OCI-LY1 (cell line): ENCODE measurements around the gene MYBPHL.

Experiments used
- H2AFZ ChIP-seq: fragments of 200-600 bp; sonication (generic), shearing (Covaris generic); 2 replicates; pipeline ENCODE4 v1.6.0; 2014; ENCODE audit warnings: antibody characterized with exemption, mild to moderate bottlenecking, low read length
- H3F3A ChIP-seq: fragments of 200-600 bp; sonication (generic), shearing (Covaris generic); 2 replicates; pipeline ENCODE4 v1.6.0; 2014; ENCODE audit warnings: mild to moderate bottlenecking, antibody characterized with exemption, low read length, moderate library complexity; ENCODE audit not compliant: insufficient read depth
- H3K27ac ChIP-seq: fragments of 200-600 bp; sonication (generic); 2 replicates; pipeline ENCODE4 v1.5.1; 2014; ENCODE audit warnings: low read length, mixed run types, mild to moderate bottlenecking, low read depth; ENCODE audit not compliant: poor library complexity, severe bottlenecking
- H3K27me3 ChIP-seq: fragments of 200-600 bp; sonication (generic); 2 replicates; pipeline ENCODE4 v1.6.0; 2014; ENCODE audit warnings: antibody characterized with exemption, mild to moderate bottlenecking, low read length, moderate library complexity; ENCODE audit not compliant: insufficient read depth
- H3K36me3 ChIP-seq: fragments of 200-600 bp; sonication (generic); 2 replicates; pipeline ENCODE4 v1.6.1; 2014; ENCODE audit warnings: mild to moderate bottlenecking, antibody characterized with exemption, low read length, moderate library complexity, mixed read lengths; ENCODE audit not compliant: insufficient read depth
- H3K4me1 ChIP-seq: fragments of 200-600 bp; sonication (generic); 2 replicates; pipeline ENCODE4 v1.5.1; 2014; ENCODE audit warnings: mild to moderate bottlenecking, low read length, moderate library complexity; ENCODE audit not compliant: insufficient read depth, severe bottlenecking
- H3K4me2 ChIP-seq: fragments of 200-600 bp; sonication (generic), shearing (Covaris generic); 2 replicates; pipeline ENCODE4 v1.6.1; 2014; ENCODE audit warnings: low read length
- H3K4me3 ChIP-seq: fragments of 200-600 bp; sonication (generic); 2 replicates; pipeline ENCODE4 v1.5.1; 2014; ENCODE audit warnings: low read length, low read depth, mild to moderate bottlenecking, mixed read lengths; ENCODE audit not compliant: poor library complexity, severe bottlenecking
- H3K79me2 ChIP-seq: fragments of 200-600 bp; shearing (Covaris generic); 2 replicates; pipeline ENCODE4 v1.6.1; 2016; ENCODE audit warnings: mixed run types, low read length, mixed read lengths; ENCODE audit not compliant: insufficient read depth
- H3K9ac ChIP-seq: fragments of 200-600 bp; sonication (generic), shearing (Covaris generic); 2 replicates; pipeline ENCODE4 v1.6.1; 2014; ENCODE audit warnings: mild to moderate bottlenecking, low read length, mixed read lengths
- H3K9me2 ChIP-seq: fragments of 200-600 bp; sonication (generic), shearing (Covaris generic); 2 replicates; pipeline ENCODE4 v1.6.1; 2014; ENCODE audit warnings: low read depth, mild to moderate bottlenecking, low read length, mixed read lengths
- H3K9me3 ChIP-seq: fragments of 200-600 bp; shearing (Covaris generic); 2 replicates; pipeline ENCODE4 v1.6.1; 2014; ENCODE audit warnings: low read length, mixed read lengths
- H4K20me1 ChIP-seq: fragments of 200-600 bp; sonication (generic), shearing (Covaris generic); 2 replicates; pipeline ENCODE4 v1.6.0; 2016; ENCODE audit warnings: mild to moderate bottlenecking, low read length; ENCODE audit not compliant: insufficient read depth
- CTCF ChIP-seq: fragments of 200-600 bp; sonication (generic), shearing (Covaris generic); IDR thresholded peaks from 2 replicates; pipeline ENCODE4 v1.5.1; 2017; ENCODE audit warnings: mild to moderate bottlenecking, antibody characterized with exemption, low read length, moderate library complexity, mixed read lengths
- EZH2 ChIP-seq: fragments of 200-600 bp; sonication (generic), shearing (Covaris generic); IDR thresholded peaks from 2 replicates; pipeline ENCODE4 v1.8.0; 2017; ENCODE audit warnings: borderline replicate concordance, mixed run types, mild to moderate bottlenecking, antibody characterized with exemption, low read length, moderate library complexity, mixed read lengths

Gene MYBPHL

DNA sequence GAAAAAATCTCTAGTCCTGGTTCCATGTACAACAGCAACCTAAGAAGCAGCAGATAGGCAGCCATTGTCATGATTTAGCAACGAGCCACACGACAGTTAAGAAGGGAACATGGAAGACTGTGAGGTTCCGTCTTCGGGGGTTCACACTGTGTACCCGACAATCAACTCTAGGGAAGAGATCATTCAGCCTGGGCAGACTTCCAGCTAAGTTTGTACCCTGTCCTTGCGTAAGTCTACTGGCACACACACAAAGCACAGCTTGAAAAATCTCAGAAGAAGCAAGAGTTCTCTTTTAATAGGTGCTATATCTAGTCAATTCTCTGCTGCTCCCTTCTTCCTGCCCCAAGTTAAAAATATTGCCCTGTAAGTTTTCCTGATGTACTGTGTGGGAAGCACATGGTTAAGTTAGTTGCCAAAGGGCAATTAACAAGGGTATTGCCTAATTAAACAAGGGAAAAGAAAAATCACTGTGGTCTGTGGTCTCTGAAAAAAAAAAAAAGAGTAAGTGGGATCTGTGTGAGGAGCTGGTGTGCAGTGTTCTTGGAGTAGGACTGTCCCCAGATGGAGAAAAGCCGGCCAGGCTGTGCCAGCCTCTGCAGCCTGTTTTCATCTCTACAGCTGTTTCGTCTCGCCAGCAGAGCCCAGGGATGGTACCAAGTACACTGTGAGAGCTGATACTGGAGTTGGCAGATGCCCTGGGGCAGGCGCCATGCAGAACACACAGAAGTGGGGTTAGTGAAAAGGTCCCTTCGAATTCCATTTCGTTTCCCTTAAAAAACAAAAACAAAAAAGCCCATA, 6.4 kb upstream of the MYBPHL start:
- H2AFZ ChIP-seq: no peak overlapping the region
- TF ChIP-seq CTCF (no peak), EZH2 (no peak)
- H3K4me1 ChIP-seq: no peaks in the 10 kb centered on the region
- no peaks in the 10 kb centered on the region for H3F3A ChIP-seq
- no peak overlapping the region for H3K9ac ChIP-seq
- no peaks in the 10 kb centered on the region for H3K9me3 ChIP-seq
- H3K27ac ChIP-seq: no peak overlapping the region
- H3K79me2 ChIP-seq: no peaks in the 10 kb centered on the region
- H3K9me2 ChIP-seq: no peaks in the 10 kb centered on the region
- H3K4me2 ChIP-seq: no peak overlapping the region
- H4K20me1 ChIP-seq: no peaks in the 10 kb centered on the region
- no peaks in the 10 kb centered on the region; the same call in 1 of the 2 replicates for H3K27me3 ChIP-seq
- H3K4me3 ChIP-seq: no peak overlapping the region
- no peaks in the 10 kb centered on the region for H3K36me3 ChIP-seq

DNA sequence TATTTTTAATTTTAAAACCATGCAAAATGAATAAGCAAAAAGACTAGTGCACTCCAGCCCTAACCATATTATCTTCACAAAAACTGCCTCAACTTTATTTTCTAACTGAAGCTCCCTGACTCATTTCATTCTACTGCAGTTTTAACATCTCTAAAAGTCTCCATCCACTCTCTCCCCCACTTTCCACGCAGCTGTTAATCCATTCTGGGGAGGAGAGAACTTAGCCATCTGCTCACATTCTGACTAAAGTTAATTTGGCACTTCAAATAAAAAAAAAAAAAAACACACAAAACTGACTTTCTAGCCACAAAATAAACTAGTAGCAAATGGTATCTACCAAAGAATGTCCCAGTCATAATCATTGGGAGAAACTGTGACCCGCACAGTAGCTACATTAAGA, 5.4 kb upstream of the MYBPHL start:
- H2AFZ ChIP-seq: no peak overlapping the region
- H3K4me1 ChIP-seq: peaks cover 4% of the 10 kb centered on the region
- TF ChIP-seq CTCF (no peak), EZH2 (no peak)
- H3K9me3 ChIP-seq: no peaks in the 10 kb centered on the region
- no peak overlapping the region for H3K9ac ChIP-seq
- no peaks in the 10 kb centered on the region for H3F3A ChIP-seq
- H3K27me3 ChIP-seq: no peaks in the 10 kb centered on the region; the same call in 1 of the 2 replicates
- no peaks in the 10 kb centered on the region for H3K9me2 ChIP-seq
- no peaks in the 10 kb centered on the region for H3K36me3 ChIP-seq
- no peak overlapping the region for H3K27ac ChIP-seq
- H3K4me2 ChIP-seq: no peak overlapping the region
- no peaks in the 10 kb centered on the region for H4K20me1 ChIP-seq
- no peaks in the 10 kb centered on the region for H3K79me2 ChIP-seq
- H3K4me3 ChIP-seq: no peak overlapping the region

DNA sequence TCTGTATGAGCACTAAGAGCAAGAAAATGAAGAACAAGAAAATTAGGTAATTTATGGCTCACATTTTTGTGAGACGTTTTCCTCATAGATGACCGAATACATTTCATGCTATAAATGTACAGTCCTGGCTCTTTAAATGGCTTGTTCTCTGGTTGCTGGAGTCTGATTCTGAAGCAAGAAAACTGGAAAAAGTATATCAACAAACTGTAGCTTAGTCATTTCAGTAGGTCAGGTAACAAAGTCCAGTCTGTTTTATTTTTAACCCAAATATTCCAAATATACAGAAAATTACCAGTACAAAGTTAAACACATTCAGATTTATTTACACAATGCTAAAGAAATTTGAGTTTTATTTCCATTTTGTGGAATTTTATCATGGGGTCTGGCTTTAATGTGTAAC, 2.5 kb upstream of the MYBPHL start:
- no peaks in the 10 kb centered on the region for H3K36me3 ChIP-seq
- H3K4me2 ChIP-seq: no peak overlapping the region
- H3K9ac ChIP-seq: no peak overlapping the region
- H3K79me2 ChIP-seq: no peaks in the 10 kb centered on the region
- H3K27ac ChIP-seq: no peak overlapping the region
- no peaks in the 10 kb centered on the region for H4K20me1 ChIP-seq
- H3K27me3 ChIP-seq: no peaks in the 10 kb centered on the region; the same call in 1 of the 2 replicates
- no peak overlapping the region for H3K4me3 ChIP-seq
- no peaks in the 10 kb centered on the region for H3F3A ChIP-seq
- peaks cover 8% of the 10 kb centered on the region for H3K4me1 ChIP-seq
- H3K9me3 ChIP-seq: no peaks in the 10 kb centered on the region
- no peaks in the 10 kb centered on the region for H3K9me2 ChIP-seq
- no peak for TF ChIP-seq CTCF
- H2AFZ ChIP-seq: no peak overlapping the region
